ENCODE data around the gene ALDH4A1.
"Not testable (repeated sequence)": the region's sequence is repeated elsewhere in the genome, so short reads cannot be mapped to it uniquely, and the experiment has no call there.

DNA sequence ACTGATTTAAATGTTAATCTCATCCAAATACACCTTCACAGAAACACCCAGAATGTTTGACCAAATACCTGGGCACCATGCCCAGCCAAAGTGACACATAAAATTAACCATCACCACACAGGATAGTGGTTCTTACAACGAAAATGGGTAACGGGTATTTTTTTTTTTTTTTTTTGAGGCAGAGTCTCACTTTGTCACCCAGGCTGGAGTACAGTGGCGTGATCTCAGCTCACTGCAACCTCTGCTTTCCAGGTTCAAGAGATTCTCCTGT is 31.8 kb downstream of the ALDH4A1 start:
- TF ChIP-seq CTCF (IDR thresholded peaks at IDR 0.05); POLR2A (IDR thresholded peaks at IDR 0.05; ENCODE audit: low read depth): not testable (repeated sequence)

Data from esophagus muscularis mucosa (tissue), 3 donors.